HG03571 (cell line): ENCODE measurements around the gene CEACAM6.
"Not testable (repeated sequence)": the region's sequence is repeated elsewhere in the genome, so short reads cannot be mapped to it uniquely, and the experiment has no call there.

Experiments used
- ATAC-seq: cut with Tn5 transposase; IDR thresholded peaks from one replicate; pipeline ENCODE4 v1.9.1; 2021; ENCODE audit not compliant: unreplicated experiment

CEACAM6 gene

DNA sequence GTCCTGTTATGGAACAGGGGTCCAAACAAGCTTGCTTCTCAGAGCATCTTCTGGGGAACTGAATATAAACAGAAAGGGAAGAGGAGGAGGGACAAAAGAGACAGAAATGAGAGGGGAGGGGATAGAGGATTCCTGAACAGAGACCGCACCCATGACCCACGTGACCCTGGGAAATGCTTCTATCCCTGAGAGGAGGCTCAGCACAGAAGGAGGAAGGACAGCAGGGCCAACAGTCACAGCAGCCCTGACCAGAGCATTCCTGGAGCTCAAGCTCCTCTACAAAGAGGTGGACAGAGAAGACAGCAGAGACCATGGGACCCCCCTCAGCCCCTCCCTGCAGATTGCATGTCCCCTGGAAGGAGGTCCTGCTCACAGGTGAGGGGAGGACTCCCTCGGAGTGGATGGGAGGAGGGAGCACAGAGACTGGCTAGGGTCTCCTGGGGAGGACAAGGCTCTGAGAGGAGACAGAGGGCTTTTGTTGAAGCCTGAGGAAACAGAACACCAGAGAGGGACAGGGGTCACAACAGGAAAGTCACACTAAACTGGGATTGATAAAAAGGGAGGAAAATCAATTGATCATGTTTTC lies at the start of gene CEACAM6:
Gene CEACAM6 (plus strand): TSS at position 203 of the 586 bp plus-strand sequence. CDS start 109 bp downstream, at position 312.
- ATAC-seq, result no peak

DNA sequence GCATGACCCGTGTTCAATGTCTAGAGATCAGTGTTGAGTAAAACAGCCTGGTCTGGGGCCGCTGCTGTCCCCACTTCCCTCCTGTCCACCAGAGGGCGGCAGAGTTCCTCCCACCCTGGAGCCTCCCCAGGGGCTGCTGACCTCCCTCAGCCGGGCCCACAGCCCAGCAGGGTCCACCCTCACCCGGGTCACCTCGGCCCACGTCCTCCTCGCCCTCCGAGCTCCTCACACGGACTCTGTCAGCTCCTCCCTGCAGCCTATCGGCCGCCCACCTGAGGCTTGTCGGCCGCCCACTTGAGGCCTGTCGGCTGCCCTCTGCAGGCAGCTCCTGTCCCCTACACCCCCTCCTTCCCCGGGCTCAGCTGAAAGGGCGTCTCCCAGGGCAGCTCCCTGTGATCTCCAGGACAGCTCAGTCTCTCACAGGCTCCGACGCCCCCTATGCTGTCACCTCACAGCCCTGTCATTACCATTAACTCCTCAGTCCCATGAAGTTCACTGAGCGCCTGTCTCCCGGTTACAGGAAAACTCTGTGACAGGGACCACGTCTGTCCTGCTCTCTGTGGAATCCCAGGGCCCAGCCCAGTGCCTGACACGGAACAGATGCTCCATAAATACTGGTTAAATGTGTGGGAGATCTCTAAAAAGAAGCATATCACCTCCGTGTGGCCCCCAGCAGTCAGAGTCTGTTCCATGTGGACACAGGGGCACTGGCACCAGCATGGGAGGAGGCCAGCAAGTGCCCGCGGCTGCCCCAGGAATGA lies 48.4 kb upstream of the CEACAM6 start:
- ATAC-seq, result no peak

DNA sequence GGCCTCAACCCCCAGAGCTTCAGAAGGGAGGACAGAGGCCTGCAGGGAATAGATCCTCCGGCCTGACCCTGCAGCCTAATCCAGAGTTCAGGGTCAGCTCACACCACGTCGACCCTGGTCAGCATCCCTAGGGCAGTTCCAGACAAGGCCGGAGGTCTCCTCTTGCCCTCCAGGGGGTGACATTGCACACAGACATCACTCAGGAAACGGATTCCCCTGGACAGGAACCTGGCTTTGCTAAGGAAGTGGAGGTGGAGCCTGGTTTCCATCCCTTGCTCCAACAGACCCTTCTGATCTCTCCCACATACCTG lies 47.9 kb upstream of the CEACAM6 start:
- no peak for ATAC-seq

DNA sequence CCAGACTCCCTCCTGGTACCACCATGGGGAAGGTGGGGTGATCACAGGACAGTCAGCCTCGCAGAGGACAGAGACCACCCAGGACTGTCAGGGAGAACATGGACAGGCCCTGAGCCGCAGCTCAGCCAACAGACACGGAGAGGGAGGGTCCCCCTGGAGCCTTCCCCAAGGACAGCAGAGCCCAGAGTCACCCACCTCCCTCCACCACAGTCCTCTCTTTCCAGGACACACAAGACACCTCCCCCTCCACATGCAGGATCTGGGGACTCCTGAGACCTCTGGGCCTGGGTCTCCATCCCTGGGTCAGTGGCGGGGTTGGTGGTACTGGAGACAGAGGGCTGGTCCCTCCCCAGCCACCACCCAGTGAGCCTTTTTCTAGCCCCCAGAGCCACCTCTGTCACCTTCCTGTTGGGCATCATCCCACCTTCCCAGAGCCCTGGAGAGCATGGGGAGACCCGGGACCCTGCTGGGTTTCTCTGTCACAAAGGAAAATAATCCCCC lies 47.4 kb upstream of the CEACAM6 start:
- ATAC-seq, result no peak

DNA sequence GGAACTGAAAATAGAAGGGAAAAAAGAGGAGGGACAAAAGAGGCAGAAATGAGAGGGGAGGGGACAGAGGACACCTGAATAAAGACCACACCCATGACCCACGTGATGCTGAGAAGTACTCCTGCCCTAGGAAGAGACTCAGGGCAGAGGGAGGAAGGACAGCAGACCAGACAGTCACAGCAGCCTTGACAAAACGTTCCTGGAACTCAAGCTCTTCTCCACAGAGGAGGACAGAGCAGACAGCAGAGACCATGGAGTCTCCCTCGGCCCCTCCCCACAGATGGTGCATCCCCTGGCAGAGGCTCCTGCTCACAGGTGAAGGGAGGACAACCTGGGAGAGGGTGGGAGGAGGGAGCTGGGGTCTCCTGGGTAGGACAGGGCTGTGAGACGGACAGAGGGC lies 46.8 kb upstream of the CEACAM6 start, which contains the start of gene CEACAM5:
Gene CEACAM5 (plus strand): TSS at position 146 of the 400 bp plus-strand sequence. CDS start 106 bp downstream, at position 252.
- ATAC-seq, result no peak

DNA sequence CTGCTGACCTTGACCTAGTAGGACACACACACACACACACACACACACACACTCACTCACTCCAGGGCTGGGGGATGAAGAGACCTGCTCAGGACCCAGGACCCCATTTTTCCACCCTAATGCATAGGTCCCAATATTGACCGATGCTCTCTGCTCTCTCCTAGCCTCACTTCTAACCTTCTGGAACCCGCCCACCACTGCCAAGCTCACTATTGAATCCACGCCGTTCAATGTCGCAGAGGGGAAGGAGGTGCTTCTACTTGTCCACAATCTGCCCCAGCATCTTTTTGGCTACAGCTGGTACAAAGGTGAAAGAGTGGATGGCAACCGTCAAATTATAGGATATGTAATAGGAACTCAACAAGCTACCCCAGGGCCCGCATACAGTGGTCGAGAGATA lies 45.8 kb upstream of the CEACAM6 start:
- ATAC-seq, result not testable (repeated sequence)

DNA sequence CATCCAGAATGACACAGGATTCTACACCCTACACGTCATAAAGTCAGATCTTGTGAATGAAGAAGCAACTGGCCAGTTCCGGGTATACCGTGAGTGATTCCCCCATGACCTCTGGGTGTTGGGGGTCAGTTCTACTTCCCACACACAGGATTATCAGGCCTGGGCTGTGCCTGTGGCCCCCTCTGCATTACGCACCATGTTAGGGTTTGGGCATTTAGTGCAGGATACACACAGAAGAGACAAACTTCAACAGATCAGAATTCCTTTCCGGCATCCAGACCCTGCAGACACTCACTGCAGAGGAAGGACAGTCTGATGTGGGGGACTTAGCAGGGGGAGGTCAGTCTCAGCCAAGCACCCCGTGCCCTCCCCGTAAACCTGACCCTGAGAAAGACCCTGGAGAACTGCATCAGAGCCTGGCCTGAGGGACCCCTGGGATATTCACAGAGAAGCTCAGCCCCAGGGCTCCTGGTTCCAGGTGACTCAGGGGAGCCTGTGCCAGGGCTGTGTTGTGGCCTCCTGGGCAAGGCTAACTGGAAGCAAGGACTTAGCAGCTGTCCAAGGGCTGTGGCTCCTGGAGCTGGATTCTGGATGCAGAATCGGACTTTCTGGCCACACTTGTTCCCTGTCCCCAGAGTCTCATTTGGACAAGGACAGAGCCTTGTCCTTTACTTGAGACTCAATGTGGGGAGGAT lies 45.2 kb upstream of the CEACAM6 start:
- ATAC-seq, result no peak

DNA sequence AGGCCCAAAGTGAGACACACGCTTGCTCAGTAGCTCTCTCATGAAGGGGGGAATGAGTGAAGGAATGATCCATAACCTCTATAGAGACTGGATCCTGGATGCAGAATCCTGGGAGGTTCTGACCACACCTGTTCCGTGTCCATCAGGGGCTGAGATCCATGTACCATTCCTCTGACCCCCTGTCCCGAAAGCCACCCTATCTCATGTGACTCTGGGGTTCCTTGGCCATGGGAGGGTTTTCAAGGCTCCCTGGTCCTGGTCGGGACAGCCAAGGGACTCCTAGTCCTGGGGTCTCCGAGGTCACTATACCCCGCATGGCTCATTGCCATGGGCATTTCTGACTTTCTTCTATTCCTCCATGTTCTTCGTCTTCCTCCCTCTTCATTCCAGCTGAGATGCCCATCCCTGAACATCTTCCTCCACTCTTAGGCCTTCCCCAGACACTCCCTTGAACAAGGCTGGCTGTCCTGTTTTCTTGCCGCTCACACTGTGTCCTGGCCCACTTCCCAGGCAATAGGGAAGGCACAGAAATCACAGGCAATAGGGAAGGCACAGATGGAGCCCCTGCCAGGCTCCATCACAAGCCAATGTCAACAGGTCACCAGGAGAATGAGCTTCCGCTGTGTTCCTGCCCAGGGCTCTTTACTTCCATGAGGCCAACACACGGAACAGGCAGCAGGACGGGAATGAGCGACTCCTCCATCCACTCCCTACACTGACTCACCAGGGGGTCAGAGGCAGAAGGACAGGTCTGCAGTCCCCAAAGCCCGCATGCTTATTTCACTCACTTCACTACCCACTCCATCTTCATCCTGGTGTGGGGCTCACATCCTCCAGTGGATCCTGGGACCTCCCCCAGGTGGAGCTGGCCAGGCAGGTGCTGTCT lies 43.7 kb upstream of the CEACAM6 start:
- no peak for ATAC-seq

DNA sequence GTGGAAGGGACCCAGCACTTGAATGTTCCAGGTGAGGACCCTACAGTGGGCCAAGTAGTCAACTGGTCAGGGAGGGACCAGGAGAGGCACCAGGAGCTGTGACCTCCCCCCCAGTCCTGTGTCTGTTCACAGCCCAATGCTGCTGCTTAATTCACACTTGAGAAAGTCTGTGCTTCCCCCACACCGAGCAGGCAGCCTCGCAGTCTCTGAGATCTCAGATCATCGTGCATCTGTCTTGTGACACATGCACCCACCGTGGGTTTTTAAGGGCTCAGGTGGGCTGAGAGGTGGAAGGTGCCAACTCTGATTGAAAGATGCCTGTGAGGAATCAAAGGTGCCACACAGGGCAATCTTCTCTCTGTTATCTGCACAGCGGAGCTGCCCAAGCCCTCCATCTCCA lies 40.7 kb upstream of the CEACAM6 start:
- ATAC-seq, result no peak

DNA sequence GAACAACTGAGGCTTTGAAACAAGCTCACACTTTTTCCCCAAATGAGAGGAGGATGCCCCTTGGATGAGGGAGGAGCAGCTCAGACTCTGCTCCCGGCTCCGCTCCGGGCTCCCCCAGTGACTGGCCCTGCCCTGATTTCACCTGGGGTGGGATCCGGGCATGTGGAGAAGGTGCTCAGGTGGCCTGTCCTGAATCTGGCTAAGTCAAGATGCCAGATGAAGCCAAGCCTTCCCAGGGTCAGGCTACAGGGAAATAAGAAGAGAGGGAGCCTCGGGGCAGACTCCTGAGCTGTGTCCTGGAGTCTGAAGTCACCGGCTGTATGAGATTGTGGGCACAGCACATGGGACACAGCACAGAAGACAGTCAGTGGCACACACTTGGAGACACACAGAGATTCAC lies 36.6 kb upstream of the CEACAM6 start:
- ATAC-seq, result no peak

DNA sequence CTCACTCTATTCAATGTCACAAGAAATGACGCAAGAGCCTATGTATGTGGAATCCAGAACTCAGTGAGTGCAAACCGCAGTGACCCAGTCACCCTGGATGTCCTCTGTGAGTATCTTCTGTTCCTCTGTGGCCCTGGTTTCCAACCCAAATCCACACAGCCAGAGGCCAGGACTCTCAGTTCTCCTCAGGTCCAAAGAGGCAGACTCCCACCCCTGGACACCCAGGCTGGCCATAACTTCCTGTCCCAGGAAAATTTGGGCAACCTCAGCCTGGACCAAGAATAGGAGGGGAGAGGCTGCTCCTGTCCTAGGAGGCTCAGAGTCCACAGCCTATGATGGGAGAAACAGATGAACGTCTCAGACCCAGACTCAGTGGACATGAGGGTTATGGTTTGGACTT lies 35.2 kb upstream of the CEACAM6 start:
- ATAC-seq, result no peak

DNA sequence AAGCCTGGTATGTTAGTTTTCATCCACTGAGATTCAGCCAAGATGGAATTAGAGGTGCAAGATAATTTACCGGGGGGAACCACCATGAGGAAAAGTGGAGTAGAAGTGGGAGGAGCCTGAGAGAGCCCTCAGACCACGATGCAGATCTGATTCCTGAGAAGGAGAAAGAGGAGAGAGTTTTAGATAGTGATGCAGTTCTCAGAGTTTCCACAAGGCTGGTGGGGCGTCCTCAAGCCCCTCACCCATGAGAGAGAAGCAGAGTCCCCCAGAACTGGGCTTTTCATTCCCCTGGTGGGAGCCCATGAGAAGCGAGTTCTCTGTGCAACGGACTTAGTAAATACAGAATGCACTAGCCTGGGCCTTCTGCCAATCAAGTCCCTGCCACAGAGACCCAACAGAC lies 28.8 kb upstream of the CEACAM6 start:
- no peak for ATAC-seq

DNA sequence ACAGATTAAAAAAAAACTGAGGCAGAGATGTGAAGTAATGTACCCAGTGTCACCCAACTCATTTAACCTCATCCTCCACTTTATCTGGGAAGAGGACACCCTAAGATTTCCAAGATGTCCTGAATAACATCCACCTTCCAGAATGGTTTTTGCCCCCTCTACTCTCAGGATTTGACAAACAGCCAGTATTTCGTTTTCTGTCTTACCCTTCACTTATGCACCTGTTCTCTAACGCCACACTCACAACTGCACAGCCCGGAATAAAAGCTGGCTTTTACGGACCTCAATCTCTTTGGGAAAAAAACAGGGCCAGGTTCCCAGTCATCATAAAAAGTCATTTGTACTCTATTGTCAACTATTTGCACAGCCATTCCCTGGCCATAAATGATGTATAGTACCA lies 21.2 kb upstream of the CEACAM6 start:
- no peak for ATAC-seq

DNA sequence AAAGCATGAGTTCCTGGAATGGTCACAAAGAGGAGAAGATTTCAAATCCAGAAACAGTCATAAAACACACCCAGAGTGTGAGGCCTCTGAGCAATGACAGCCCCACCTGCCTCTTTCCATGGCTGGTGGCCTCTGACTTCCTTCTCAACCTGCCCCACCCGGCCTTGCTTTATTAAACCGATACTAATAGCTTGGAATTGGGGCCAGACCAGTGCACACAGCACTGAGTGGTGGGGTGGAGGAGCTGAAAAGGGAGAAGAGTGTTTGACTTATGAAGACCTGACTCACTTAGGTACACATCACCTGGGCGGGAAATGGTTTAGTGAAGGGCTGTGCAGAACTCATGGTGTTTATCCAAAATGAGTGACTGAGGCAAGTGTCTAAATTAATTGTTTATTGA lies 20.7 kb upstream of the CEACAM6 start:
- ATAC-seq, result no peak

DNA sequence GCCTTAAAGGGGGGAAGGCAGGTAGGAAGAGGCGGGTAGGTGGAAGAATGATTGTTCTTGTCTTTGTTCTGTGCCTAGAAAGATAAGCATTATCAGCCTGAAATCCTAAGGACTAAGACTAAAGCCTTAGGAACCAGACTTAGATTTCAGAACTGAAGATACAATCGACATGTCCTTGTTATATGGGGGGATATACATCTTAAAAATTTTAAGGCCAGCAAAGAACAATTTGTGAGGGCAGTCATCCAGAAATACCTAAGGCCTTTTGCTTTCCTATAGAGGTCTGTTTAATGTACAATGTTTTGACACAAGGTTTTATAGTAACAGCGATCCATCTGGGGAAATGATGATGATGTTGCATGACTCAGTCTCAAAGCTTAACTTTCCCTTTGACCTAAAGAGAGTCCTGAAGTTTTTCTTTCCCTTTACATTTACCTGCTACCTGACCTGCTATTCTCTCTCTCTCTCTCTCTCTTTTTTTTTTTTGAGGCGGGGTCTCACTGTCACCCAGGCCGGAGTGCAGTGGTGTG lies 20.2 kb upstream of the CEACAM6 start:
- no peak for ATAC-seq

DNA sequence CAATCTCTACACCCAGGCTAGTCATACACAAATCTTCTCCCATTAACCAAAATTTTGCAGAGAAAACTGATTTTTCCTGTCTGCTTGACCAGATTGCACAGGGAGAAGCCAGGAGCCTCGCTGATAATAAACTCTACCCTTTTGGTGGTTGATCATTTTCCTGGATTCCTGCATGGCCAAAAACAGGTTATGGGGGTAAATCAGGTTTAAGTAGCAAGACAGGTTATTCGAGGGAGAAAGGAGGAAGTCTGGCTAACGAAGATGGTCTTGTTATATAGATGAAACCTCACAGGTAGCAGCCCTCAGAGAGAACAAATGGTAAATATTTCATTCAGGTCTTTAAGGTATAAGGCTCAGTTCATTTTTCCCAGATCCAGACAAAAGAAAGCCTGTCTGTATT lies 16.0 kb upstream of the CEACAM6 start:
- no peak for ATAC-seq

DNA sequence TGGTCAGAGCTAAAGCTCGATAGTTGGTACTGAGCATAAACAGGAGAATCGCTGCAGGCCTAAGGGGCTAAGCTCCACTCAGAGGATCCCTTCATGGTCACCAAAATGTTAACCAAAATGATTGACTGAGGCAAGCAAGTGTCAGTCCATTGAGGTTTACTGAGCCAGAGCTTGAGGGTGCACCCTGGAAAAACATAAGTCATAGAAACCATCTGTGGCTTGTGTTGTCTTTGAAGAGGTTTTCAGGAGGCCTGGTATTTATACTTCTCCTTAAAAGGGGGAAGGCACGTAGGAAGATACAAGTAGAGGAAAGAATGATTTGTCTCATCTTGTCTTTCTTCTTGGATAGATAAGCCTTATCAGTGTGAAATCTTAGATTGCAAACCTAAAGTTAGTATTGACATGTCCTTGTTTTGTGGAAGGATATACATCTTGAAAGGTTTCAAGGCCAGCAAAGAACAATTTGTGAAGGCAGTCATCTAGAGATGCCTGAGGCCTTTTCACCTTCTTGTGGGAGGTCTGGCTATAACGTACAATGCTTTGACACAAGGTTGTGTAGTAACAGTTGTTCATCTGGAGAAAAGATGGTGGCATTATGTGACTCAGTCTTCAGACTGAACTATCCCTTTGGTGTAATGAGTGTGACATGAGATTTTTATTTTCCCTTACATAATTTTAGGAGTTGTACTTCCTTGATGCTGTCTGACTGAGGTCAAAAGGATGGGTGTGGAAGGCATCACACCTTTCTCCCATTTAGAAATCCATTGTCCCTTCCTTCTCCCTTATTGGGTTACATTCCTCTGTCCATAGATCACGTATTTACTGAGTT lies 14.7 kb upstream of the CEACAM6 start:
- no peak for ATAC-seq

DNA sequence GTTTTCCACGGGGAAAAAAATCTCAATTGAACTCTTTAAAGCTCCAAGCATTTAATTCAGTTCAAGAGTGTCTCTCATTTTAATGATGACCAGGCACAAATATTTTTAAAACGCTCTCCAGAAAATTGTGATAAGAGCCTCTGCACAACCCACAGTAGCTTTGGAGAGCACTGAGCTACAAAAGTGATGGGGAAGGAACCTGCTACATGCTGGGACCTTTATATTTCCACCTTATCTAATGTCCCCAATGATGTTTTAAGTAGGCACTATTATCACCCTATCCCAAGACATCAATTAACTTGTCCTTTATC lies 14.1 kb upstream of the CEACAM6 start:
- ATAC-seq, result no peak

DNA sequence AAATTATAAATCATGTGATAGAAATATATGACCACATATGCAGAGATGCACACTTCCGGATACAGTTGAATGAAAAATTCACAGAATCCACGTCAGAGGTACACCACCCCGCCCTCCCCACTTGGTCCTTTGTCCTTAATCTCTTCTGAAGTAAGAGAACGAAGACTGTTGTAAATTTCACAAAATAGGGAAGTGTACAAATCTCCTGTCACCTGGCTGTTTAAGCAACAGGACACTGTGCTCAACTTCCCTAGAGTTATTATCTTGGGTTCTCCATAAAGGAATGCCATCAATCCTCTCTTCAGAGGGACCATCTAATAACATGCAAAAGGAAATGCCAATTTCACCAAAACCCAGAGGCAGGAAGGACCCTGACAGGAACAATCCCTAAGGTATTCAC lies 10.5 kb upstream of the CEACAM6 start:
- ATAC-seq, result no peak

DNA sequence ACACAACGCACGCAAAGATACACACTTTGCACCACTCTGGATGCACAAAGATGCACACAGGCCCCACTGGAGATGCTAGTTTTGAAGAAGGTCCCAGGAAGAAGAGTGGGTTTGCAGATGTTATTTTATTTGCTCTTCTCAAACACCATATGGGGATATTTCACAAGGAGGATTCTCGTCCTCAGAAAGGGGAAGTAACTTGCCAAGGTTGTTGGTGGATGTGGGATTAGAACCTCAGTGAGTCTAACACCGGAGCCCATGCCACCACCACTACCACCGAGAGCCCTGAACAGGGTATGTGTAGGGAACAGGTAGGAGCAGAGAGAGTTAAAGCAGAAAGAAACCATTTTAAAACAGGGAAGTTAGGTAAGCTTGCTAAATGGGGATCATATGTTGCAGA lies 9.6 kb upstream of the CEACAM6 start:
- no peak for ATAC-seq
